ENCODE data around the gene CRIM1.

DNA sequence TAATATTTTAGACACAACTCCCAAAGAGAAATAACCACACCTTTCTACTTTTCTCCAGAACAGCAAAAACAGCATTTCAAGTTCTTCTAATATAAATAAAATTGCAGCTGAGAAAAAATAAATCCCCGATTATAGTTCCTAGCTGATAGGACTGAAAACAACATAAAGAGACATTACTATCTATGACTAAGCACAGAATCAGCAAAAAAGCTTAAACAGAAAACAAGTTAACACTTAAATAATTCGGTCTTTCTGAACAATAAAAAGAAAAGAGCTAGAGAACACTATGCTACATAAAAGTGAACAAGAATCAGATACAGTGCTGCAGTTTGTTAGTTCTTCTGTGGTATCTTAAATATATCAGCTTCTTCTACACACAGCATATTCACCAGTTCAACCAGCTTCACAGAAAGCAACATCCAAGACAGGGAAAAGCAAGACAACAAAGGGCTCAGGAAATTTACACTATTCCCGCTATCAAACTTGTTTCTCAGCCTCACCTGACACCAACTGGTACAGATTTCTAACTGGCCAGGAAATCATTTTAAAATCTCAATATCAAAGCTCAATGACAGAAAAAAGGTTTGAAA is 213.8 kb downstream of the CRIM1 start:
- TF ChIP-seq ZNF274 (IDR thresholded peaks at IDR 0.05; ENCODE audit: low read depth, low read length): no peak
- TF ChIP-seq YY1 (IDR thresholded peaks at IDR 0.05; ENCODE audit: insufficient read depth, insufficient read length): no peak
